ENCODE results near the gene LRPPRC.

Gene LRPPRC

DNA sequence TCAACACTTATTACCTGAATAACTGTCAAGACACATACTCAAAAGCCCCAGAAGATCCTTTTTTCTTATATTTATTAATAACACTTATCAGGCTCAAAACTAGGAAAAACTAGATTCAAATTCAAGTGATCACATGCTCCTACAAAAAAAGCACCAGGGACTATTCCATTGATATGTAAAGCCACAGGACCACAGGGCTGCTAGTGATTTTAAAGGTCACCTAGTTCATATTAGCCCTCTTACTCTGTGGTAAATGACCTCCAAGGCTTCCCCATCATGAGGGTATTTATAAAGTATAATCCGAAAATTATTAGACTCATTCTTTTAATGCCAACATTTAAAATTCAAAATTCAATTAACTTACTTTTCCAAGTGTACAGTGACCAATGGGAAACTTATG is 52.5 kb downstream of the LRPPRC start:
- Histone ChIP-seq H3K9me3 (ENCODE audit: insufficient read depth, low read length) (no peaks in the 10 kb centered on the region), H3K9ac (ENCODE audit: low read length) (no peak overlapping the region), H3K27ac (ENCODE audit: low read depth, low read length) (no peak overlapping the region), H4K20me1 (ENCODE audit: low read depth, low read length) (no peaks in the 10 kb centered on the region), H3K79me2 (ENCODE audit: insufficient read depth, low read length) (no peaks in the 10 kb centered on the region; the same call in 1 of the 2 replicates), H3F3A (ENCODE audit: insufficient read depth) (peaks cover 4% of the 10 kb centered on the region; the same call in 1 of the 2 replicates), H3K36me3 (ENCODE audit: low read length) (peaks cover 68% of the 10 kb centered on the region), H2AFZ (ENCODE audit: low read depth, low read length, severe bottlenecking) (no peak overlapping the region), H3K9me2 (replicated peaks; ENCODE audit: insufficient read depth, low read length) (no peaks in the 10 kb centered on the region), H3K4me2 (ENCODE audit: low read depth, low read length, poor library complexity, severe bottlenecking) (no peak overlapping the region), H3K4me3 (ENCODE audit: insufficient read depth, low read length, poor library complexity, severe bottlenecking) (no peak overlapping the region), H3K27me3 (ENCODE audit: low read length) (no peaks in the 10 kb centered on the region)
- TF ChIP-seq, protein P1, sequence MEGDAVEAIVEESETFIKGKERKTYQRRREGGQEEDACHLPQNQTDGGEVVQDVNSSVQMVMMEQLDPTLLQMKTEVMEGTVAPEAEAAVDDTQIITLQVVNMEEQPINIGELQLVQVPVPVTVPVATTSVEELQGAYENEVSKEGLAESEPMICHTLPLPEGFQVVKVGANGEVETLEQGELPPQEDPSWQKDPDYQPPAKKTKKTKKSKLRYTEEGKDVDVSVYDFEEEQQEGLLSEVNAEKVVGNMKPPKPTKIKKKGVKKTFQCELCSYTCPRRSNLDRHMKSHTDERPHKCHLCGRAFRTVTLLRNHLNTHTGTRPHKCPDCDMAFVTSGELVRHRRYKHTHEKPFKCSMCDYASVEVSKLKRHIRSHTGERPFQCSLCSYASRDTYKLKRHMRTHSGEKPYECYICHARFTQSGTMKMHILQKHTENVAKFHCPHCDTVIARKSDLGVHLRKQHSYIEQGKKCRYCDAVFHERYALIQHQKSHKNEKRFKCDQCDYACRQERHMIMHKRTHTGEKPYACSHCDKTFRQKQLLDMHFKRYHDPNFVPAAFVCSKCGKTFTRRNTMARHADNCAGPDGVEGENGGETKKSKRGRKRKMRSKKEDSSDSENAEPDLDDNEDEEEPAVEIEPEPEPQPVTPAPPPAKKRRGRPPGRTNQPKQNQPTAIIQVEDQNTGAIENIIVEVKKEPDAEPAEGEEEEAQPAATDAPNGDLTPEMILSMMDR (IDR thresholded peaks at IDR 0.05; ENCODE audit: insufficient read depth, low read length, poor library complexity, severe bottlenecking) = no peak
- TF ChIP-seq EZH2phosphoT487 (conservative IDR thresholded peaks at IDR 0.05; ENCODE audit: low read length) = no peak

DNA sequence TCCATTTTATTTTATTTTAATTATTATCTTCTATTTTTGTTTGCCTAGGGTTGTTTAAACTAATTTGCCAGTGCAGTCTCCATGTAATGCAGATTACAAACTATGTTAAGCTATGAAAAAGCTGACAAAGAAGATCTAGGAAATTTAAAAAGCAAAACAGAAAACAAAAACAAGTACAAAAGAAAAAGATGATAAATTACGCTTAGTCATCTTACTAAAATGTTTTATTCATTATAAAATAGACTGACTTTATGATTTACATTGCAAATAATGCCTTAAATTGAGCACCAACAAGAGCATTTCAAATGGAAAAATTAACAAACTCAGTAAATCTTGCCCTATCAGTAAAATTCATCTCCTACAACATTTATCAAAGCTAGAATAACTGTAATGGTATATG is 52.9 kb downstream of the LRPPRC start:
- Histone ChIP-seq H3F3A (ENCODE audit: insufficient read depth) (peaks cover 4% of the 10 kb centered on the region; the same call in 1 of the 2 replicates), H3K9me3 (ENCODE audit: insufficient read depth, low read length) (no peaks in the 10 kb centered on the region), H3K4me3 (ENCODE audit: insufficient read depth, low read length, poor library complexity, severe bottlenecking) (no peak overlapping the region), H3K79me2 (ENCODE audit: insufficient read depth, low read length) (no peaks in the 10 kb centered on the region; the same call in 1 of the 2 replicates), H3K27me3 (ENCODE audit: low read length) (no peaks in the 10 kb centered on the region), H3K36me3 (ENCODE audit: low read length) (peaks cover 68% of the 10 kb centered on the region), H4K20me1 (ENCODE audit: low read depth, low read length) (no peaks in the 10 kb centered on the region), H2AFZ (ENCODE audit: low read depth, low read length, severe bottlenecking) (no peak overlapping the region), H3K9ac (ENCODE audit: low read length) (no peak overlapping the region), H3K4me2 (ENCODE audit: low read depth, low read length, poor library complexity, severe bottlenecking) (no peak overlapping the region), H3K27ac (ENCODE audit: low read depth, low read length) (no peak overlapping the region), H3K9me2 (replicated peaks; ENCODE audit: insufficient read depth, low read length) (no peaks in the 10 kb centered on the region)
- TF ChIP-seq EZH2phosphoT487 (conservative IDR thresholded peaks at IDR 0.05; ENCODE audit: low read length) = no peak
- TF ChIP-seq, protein P1 (IDR thresholded peaks at IDR 0.05; ENCODE audit: insufficient read depth, low read length, poor library complexity, severe bottlenecking) = no peak

DNA sequence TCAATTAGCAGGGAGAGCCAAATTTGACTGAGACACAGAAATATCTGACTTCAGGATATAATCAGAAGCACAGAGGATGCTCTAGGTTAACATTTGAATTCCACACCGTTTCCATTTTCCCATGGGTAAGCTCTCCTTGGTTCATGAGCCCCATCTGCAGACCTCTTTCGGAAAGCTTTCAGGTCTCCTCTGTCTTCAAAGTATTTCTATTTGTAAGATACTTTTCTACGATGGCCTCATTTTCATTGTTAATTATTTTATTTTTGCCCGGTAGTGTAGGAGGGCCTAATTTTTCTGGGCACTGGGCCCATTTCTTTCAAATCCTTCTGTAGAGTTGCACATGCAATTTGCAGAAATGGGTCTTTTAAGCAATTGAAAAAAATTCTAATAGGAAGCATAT is 53.8 kb downstream of the LRPPRC start:
- Histone ChIP-seq H4K20me1 (ENCODE audit: low read depth, low read length) (no peaks in the 10 kb centered on the region), H2AFZ (ENCODE audit: low read depth, low read length, severe bottlenecking) (no peak overlapping the region), H3K27me3 (ENCODE audit: low read length) (no peaks in the 10 kb centered on the region), H3K9me2 (replicated peaks; ENCODE audit: insufficient read depth, low read length) (no peaks in the 10 kb centered on the region), H3K4me2 (ENCODE audit: low read depth, low read length, poor library complexity, severe bottlenecking) (no peak overlapping the region), H3K9ac (ENCODE audit: low read length) (no peak overlapping the region), H3K4me3 (ENCODE audit: insufficient read depth, low read length, poor library complexity, severe bottlenecking) (no peak overlapping the region), H3K79me2 (ENCODE audit: insufficient read depth, low read length) (no peaks in the 10 kb centered on the region; the same call in 1 of the 2 replicates), H3K27ac (ENCODE audit: low read depth, low read length) (no peak overlapping the region), H3F3A (ENCODE audit: insufficient read depth) (peaks cover 4% of the 10 kb centered on the region; the same call in 1 of the 2 replicates), H3K36me3 (ENCODE audit: low read length) (peaks cover 64% of the 10 kb centered on the region), H3K9me3 (ENCODE audit: insufficient read depth, low read length) (no peaks in the 10 kb centered on the region)
- TF ChIP-seq, protein P1 (IDR thresholded peaks at IDR 0.05; ENCODE audit: insufficient read depth, low read length, poor library complexity, severe bottlenecking) = no peak
- no peak for TF ChIP-seq EZH2phosphoT487 (conservative IDR thresholded peaks at IDR 0.05; ENCODE audit: low read length)
